ENCODE results near the gene NTM. TPM values are rescaled to one million over a fixed set of nuclear protein-coding genes. Genes with fewer than 3 reads are reported as not detected.

Gene NTM
- total RNA-seq, 2 experiments from 2014 or later: not detected

DNA sequence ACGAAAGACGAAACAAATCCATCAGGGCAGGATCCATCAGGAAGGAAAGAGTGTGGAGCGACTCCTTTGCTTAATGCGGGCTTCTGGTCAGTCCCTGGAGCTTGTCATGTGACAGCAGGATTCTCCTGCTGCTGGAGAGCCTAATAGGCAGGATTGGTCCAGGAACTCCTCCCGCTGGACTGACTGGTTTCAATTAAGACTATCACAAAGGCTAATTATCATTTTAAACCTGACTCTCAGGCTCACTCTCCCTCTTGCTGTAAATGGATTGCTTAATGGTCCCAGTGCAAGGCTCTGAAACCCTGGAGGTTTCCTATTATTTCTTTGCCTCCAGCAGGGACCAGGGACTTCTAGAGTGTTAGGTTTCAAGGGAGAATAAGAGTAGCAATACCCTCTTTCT lies 493.8 kb downstream of the NTM start:
- Mint-ChIP-seq H3K4me3 (no peak overlapping the region), H3K27ac (no peak overlapping the region), H3K36me3 (ENCODE audit: low read depth) (no peaks in the 10 kb centered on the region), H3K27me3 (no peaks in the 10 kb centered on the region), H3K9me3 (peaks cover 25% of the 10 kb centered on the region), H3K4me1 (no peaks in the 10 kb centered on the region)
- no peak for DNase-seq
- ChIA-PET CTCF (no interaction called here), POLR2A (no interaction called here)

- no peaks in the 10 kb centered on the region for H3K27me3 Mint-ChIP-seq
- H3K4me1 Mint-ChIP-seq: no peaks in the 10 kb centered on the region
- DNase-seq: no peak
- ChIA-PET CTCF (no interaction called here), POLR2A (no interaction called here)
- peaks cover 25% of the 10 kb centered on the region for H3K9me3 Mint-ChIP-seq
- H3K4me3 Mint-ChIP-seq: no peak overlapping the region
- H3K36me3 Mint-ChIP-seq (ENCODE audit: low read depth): no peaks in the 10 kb centered on the region
- no peak overlapping the region for H3K27ac Mint-ChIP-seq
These were observed 495.4 kb downstream of the NTM start for GRCh38 chr11:131865860-131866259.

DNA sequence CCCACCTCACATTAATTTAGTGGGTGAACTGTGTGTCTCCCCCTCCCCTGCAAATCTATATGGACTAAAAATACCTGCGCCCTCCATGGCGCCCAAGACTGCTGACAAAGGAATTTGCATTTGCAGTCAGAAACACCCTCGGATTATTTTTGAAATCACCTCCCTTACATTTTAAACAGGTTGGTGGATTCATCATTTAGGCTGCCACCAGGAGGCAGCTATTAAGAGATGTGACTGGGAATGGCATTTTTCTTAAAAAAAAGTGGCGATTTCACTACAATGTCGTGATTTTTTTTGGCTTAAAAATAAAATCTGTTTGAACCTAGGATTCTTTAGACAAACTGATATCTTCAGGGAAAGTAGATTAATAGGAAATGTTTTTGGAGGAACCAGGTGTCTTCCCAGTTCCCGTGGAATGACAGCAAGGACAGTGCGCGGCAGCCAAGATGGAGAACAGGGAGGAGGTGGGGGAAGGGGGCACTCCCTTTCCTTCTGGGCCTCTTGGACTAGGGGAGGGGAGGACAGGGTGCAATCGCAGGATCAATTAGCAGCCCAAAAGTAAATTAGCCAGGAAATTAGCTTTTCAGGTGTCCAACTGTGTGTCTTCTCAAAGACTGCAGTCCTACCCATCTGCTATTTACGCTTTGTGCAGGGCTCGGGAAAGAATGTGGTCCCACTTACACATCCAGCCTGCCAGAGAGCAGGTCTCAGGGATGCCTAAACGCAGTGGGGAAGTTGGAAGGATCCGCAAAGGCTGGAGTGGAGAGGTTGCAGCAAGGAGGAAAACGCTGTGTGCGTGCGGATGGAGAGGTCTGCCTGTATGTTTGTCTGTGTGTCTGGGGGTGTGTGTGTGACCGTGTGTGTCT lies 496.4 kb downstream of the NTM start:
- no peak for DNase-seq
- Mint-ChIP-seq H3K4me3 (no peak overlapping the region), H3K4me1 (no peaks in the 10 kb centered on the region), H3K9me3 (peaks cover 25% of the 10 kb centered on the region), H3K36me3 (ENCODE audit: low read depth) (no peaks in the 10 kb centered on the region), H3K27me3 (no peaks in the 10 kb centered on the region), H3K27ac (no peak overlapping the region)
- CTCF ChIA-PET: no interaction called here
- POLR2A ChIA-PET: no interaction called here

GRCh38 chr11:131867457-131868257 lies 497.2 kb downstream of the NTM start:
- Mint-ChIP-seq H3K27me3 (no peaks in the 10 kb centered on the region), H3K36me3 (ENCODE audit: low read depth) (no peaks in the 10 kb centered on the region), H3K27ac (no peak overlapping the region), H3K9me3 (peaks cover 25% of the 10 kb centered on the region), H3K4me3 (no peak overlapping the region), H3K4me1 (no peaks in the 10 kb centered on the region)
- POLR2A ChIA-PET: no interaction called here
- DNase-seq: no peak
- CTCF ChIA-PET: interaction anchor here (0.5 kb wide), 1 partner anchor 1269 kb away, joined by 3 read pairs; no protein-coding TSS in a partner anchor

DNA sequence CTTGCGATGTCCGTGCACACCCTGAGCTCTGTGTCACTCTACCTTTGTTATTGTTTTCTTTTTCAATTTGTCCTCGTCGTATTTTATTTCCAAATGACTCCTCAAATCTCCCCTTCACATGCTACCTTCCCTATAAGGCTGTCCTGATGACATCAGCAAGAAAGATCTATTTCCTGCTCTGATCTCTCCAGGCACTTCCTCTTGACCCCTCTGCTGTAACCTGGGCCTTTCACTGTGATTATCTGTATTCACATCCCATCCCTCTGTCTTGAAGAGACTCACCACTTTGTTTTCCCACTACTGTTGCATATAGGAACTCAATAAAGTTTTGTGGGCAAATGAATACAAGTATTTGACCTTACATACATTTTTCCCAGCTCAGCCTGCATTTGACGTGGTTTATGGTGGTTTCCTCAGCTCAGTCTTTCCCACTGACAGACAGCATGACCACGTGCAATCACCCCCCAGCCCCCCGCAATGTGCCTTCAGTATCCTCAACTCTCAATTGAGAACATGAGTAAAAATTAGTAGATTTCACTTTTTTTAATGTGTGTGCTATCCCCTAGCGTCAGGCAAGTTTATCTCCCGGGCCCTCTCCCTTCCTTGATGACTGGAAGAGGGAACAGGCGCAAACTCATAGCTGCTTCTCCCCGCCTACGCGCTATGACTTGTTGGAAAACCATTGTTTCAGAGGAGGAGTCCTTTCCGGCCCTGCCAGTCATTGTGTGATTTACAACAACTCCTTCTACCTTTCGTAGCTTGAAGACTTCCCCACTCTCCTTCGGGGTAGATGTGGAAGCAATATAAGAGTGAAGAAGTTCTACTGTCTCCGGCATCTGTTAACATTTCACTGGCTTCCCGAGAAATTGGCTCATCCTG lies 498.5 kb downstream of the NTM start:
- Mint-ChIP-seq H3K9me3 (peaks cover 25% of the 10 kb centered on the region), H3K4me1 (no peaks in the 10 kb centered on the region), H3K27ac (no peak overlapping the region), H3K27me3 (no peaks in the 10 kb centered on the region), H3K4me3 (no peak overlapping the region), H3K36me3 (ENCODE audit: low read depth) (no peaks in the 10 kb centered on the region)
- POLR2A ChIA-PET: interaction anchor here (0.6 kb wide), 1 partner anchor 72 kb away, joined by 3 read pairs; no protein-coding TSS in a partner anchor
- DNase-seq: no peak
- CTCF ChIA-PET: interaction anchor here (0.5 kb wide), 1 partner anchor 32 kb away, joined by 3 read pairs; no protein-coding TSS in a partner anchor

GRCh38 chr11:131870305-131870704 lies 499.9 kb downstream of the NTM start:
- Mint-ChIP-seq H3K9me3 (peaks cover 21% of the 10 kb centered on the region), H3K4me3 (no peak overlapping the region), H3K36me3 (ENCODE audit: low read depth) (no peaks in the 10 kb centered on the region), H3K27me3 (no peaks in the 10 kb centered on the region), H3K27ac (no peak overlapping the region), H3K4me1 (no peaks in the 10 kb centered on the region)
- POLR2A ChIA-PET: no interaction called here
- CTCF ChIA-PET: no interaction called here
- DNase-seq: no peak

- DNase-seq: no peak
- no peaks in the 10 kb centered on the region for H3K36me3 Mint-ChIP-seq (ENCODE audit: low read depth)
- H3K4me1 Mint-ChIP-seq: no peaks in the 10 kb centered on the region
- ChIA-PET CTCF (interaction anchor here (0.9 kb wide), 1 partner anchor 175 kb away, joined by 3 read pairs; no protein-coding TSS in a partner anchor), POLR2A (no interaction called here)
- no peaks in the 10 kb centered on the region for H3K27me3 Mint-ChIP-seq
- no peak overlapping the region for H3K27ac Mint-ChIP-seq
- H3K9me3 Mint-ChIP-seq: peaks cover 16% of the 10 kb centered on the region
- no peak overlapping the region for H3K4me3 Mint-ChIP-seq
These were observed 500.6 kb downstream of the NTM start for GRCh38 chr11:131871006-131871405.

- no peaks in the 10 kb centered on the region for H3K4me1 Mint-ChIP-seq
- H3K27me3 Mint-ChIP-seq: no peaks in the 10 kb centered on the region
- H3K36me3 Mint-ChIP-seq (ENCODE audit: low read depth): no peaks in the 10 kb centered on the region
- H3K4me3 Mint-ChIP-seq: no peak overlapping the region
- CTCF ChIA-PET: no interaction called here
- POLR2A ChIA-PET: no interaction called here
- no peak for DNase-seq
- H3K9me3 Mint-ChIP-seq: peaks cover 2% of the 10 kb centered on the region
- no peak overlapping the region for H3K27ac Mint-ChIP-seq
These were observed 503.7 kb downstream of the NTM start for GRCh38 chr11:131874070-131874469.

DNA sequence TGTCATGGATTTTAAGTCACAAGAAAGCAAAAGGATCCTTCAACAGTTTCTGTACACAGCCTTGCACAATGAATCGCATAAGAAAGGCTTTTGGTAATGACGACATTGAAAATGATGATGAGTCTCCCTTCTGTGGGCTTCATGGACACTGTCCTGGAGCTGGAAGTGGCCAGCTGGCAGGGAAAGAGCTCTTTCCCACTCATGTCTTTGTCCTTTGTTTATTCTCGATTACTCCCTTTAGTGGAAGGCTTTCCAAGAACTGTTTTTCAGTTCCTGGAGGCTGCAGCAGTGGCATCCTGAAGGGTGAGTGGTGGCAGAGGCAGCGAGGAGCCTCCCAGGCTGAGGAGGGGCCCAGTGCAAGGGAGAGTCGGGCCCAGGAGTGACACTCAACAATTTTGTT lies 505.2 kb downstream of the NTM start:
- no peak for DNase-seq
- H3K4me1 Mint-ChIP-seq: no peaks in the 10 kb centered on the region
- H3K27ac Mint-ChIP-seq: no peak overlapping the region
- POLR2A ChIA-PET: no interaction called here
- peaks cover 2% of the 10 kb centered on the region for H3K9me3 Mint-ChIP-seq
- H3K27me3 Mint-ChIP-seq: no peaks in the 10 kb centered on the region
- no peak overlapping the region for H3K4me3 Mint-ChIP-seq
- CTCF ChIA-PET: no interaction called here
- H3K36me3 Mint-ChIP-seq (ENCODE audit: low read depth): no peaks in the 10 kb centered on the region

DNA sequence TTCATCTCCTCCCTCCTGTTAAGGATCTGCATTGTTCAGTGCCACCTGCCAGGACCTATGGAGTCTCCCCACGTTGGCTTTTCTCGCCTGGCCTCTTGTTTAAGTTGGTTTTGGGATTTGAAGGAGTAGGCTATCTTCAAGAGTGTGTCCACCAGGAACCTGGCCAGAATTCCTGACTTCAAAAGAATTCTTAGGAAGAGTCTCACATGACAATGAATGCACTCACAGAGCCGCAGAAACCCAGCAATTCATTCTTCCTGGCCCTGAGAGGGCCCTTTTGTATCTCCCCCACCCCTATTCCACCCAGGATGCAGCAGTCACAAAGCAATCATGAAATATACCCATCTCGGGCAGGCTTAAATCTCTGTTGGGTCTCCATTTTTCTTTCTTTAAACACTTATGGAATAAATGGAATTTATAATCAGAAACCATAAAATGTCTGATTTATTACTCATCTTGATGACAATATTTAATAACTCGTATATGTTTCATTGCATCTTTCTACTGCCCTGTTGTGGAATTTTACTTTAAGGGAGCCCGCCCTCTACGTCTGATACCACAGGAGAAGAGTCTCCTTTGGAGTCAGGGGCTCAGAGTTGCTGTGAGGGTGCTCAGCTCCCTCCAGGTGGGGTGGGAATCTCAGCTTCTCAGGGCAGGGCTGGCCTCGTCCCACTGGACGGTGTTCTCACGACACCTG lies 507.0 kb downstream of the NTM start:
- Mint-ChIP-seq H3K27ac (no peak overlapping the region), H3K9me3 (peaks cover 6% of the 10 kb centered on the region), H3K36me3 (ENCODE audit: low read depth) (no peaks in the 10 kb centered on the region), H3K4me3 (no peak overlapping the region), H3K27me3 (no peaks in the 10 kb centered on the region), H3K4me1 (no peaks in the 10 kb centered on the region)
- ChIA-PET CTCF (no interaction called here), POLR2A (no interaction called here)
- no peak for DNase-seq

GRCh38 chr11:131880316-131880715 lies 509.9 kb downstream of the NTM start:
- no peak overlapping the region for H3K4me3 Mint-ChIP-seq
- POLR2A ChIA-PET: no interaction called here

DNA sequence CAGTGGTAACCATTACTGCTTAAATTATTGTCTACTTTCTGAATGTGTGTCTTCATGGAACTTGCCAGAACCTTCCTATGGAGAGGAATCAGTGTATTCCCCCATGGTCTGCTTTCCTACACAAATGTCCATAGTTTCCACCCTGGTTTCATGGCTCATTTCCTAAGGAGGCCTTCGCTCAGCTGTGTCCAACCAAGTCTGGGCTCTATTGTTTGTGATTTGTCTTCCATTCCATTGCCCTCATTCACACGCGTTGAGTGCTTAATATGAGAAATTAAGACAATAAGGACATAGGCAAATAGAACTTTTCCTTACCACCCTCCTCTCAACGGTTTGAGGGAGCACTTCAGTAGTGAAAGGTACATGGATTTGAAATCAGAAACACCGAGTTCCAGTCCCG lies 510.6 kb downstream of the NTM start:
- H3K4me3 Mint-ChIP-seq: no peak overlapping the region
- no peaks in the 10 kb centered on the region for H3K27me3 Mint-ChIP-seq
- no peaks in the 10 kb centered on the region for H3K4me1 Mint-ChIP-seq
- ChIA-PET POLR2A (no interaction called here), CTCF (no interaction called here)
- no peak overlapping the region for H3K27ac Mint-ChIP-seq
- DNase-seq: no peak
- H3K9me3 Mint-ChIP-seq: peaks cover 6% of the 10 kb centered on the region
- H3K36me3 Mint-ChIP-seq (ENCODE audit: low read depth): no peaks in the 10 kb centered on the region

More at GRCh38 chr11:131880316-131880715, 509.9 kb downstream of the NTM start:
- peaks cover 6% of the 10 kb centered on the region for H3K9me3 Mint-ChIP-seq
- no peak for DNase-seq
- no peak overlapping the region for H3K27ac Mint-ChIP-seq
- no peaks in the 10 kb centered on the region for H3K36me3 Mint-ChIP-seq (ENCODE audit: low read depth)
- CTCF ChIA-PET: no interaction called here
- no peaks in the 10 kb centered on the region for H3K4me1 Mint-ChIP-seq
- no peaks in the 10 kb centered on the region for H3K27me3 Mint-ChIP-seq
